WTC11 (cell line): ENCODE data around the gene GDPD4. TPM values are rescaled to one million over a fixed set of nuclear protein-coding genes. Genes with fewer than 3 reads are reported as not detected.

Experiments
- ATAC-seq: fragments of 200-7000 bp; cut with Tn5 transposase; 2 replicates; pipeline ENCODE4 v1.10.0; 2021; ENCODE audit warnings: mild to moderate bottlenecking, moderate library complexity
- CTCF ChIA-PET: fragments of 300-600 bp; sonication (Branson Sonifier 250); formaldehyde crosslinking; loops from one replicate; lab custom pipeline; 2021; ENCODE audit warnings: antibody characterized with exemption; lab: Charles Lee
- POLR2A ChIA-PET: fragments of 350-600 bp; sonication (Branson Sonifier 250); formaldehyde crosslinking; loops from one replicate; lab custom pipeline; 2021; ENCODE audit warnings: antibody characterized with exemption; lab: Charles Lee
- DNase-seq: peaks from one replicate; pipeline ENCODE4 v3.0.0; 2021; ENCODE audit warnings: low spot score
- H3K27ac Mint-ChIP-seq: 2 replicates; pipeline ENCODE4 v1.8.0; 2021; ENCODE audit warnings: mixed read lengths
- H3K27me3 Mint-ChIP-seq: 2 replicates; pipeline ENCODE4 v1.8.0; 2021; ENCODE audit warnings: low read depth, mild to moderate bottlenecking, moderate library complexity, mixed read lengths
- H3K36me3 Mint-ChIP-seq: 2 replicates; pipeline ENCODE4 v1.8.0; 2021; ENCODE audit warnings: mixed read lengths
- H3K4me1 Mint-ChIP-seq: 2 replicates; pipeline ENCODE4 v1.8.0; 2022; ENCODE audit warnings: mixed read lengths
- H3K4me3 Mint-ChIP-seq: 2 replicates; pipeline ENCODE4 v1.8.0; 2021; ENCODE audit warnings: mild to moderate bottlenecking, moderate library complexity, mixed read lengths
- H3K9me3 Mint-ChIP-seq: 2 replicates; pipeline ENCODE4 v1.8.0; 2021; ENCODE audit warnings: mixed read lengths
- FOXP1 ChIP-seq: sonication (generic); formaldehyde crosslinking; IDR thresholded peaks from 2 replicates; pipeline ENCODE4 v1.8.0; 2022; ENCODE audit warnings: missing genetic modification reagents, mild to moderate bottlenecking, moderate library complexity, borderline replicate concordance
- GRHL2 ChIP-seq: fragments of 250-450 bp; sonication (Bioruptor Pico); IDR thresholded peaks from 2 replicates; pipeline ENCODE4 v1.8.0; 2022; ENCODE audit warnings: mild to moderate bottlenecking, moderate library complexity; ENCODE audit not compliant: insufficient replicate concordance, severe bottlenecking
- HMGA2 ChIP-seq: fragments of 250-450 bp; sonication (Bioruptor Pico); IDR thresholded peaks from 2 replicates; pipeline ENCODE4 v1.4.0; 2021; ENCODE audit warnings: mild to moderate bottlenecking, moderate library complexity
- MYBL2 ChIP-seq: sonication (generic); formaldehyde crosslinking; IDR thresholded peaks from 2 replicates; pipeline ENCODE4 v1.8.1; 2023; ENCODE audit warnings: mild to moderate bottlenecking, moderate library complexity, missing genetic modification reagents
- RORB ChIP-seq: fragments of 250-450 bp; sonication (Bioruptor Pico); IDR thresholded peaks from 2 replicates; pipeline ENCODE4 v1.9.0; 2021; ENCODE audit warnings: mild to moderate bottlenecking
- SMAD3 ChIP-seq: sonication (generic); formaldehyde crosslinking; IDR thresholded peaks from 2 replicates; pipeline ENCODE4 v1.8.0; 2022; ENCODE audit warnings: missing genetic modification reagents, mild to moderate bottlenecking, borderline replicate concordance
- SMAD4 ChIP-seq: sonication (generic); formaldehyde crosslinking; IDR thresholded peaks from 2 replicates; pipeline ENCODE4 v1.8.0; 2022; ENCODE audit warnings: mild to moderate bottlenecking, missing genetic modification reagents
- ZNF138 ChIP-seq: sonication (generic); formaldehyde crosslinking; conservative IDR thresholded peaks from 2 replicates; pipeline ENCODE4 v1.8.1; 2022; ENCODE audit warnings: mild to moderate bottlenecking, moderate library complexity, missing genetic modification reagents
- ZNF219 ChIP-seq: sonication (generic); formaldehyde crosslinking; IDR thresholded peaks from 2 replicates; pipeline ENCODE4 v1.8.0; 2023; ENCODE audit warnings: missing genetic modification reagents, mild to moderate bottlenecking, borderline replicate concordance
- ZNF232 ChIP-seq: sonication (generic); formaldehyde crosslinking; IDR thresholded peaks from 2 replicates; pipeline ENCODE4 v1.8.0; 2022; ENCODE audit warnings: mild to moderate bottlenecking, missing genetic modification reagents
- ZNF263 ChIP-seq: sonication (generic); formaldehyde crosslinking; IDR thresholded peaks from 2 replicates; pipeline ENCODE4 v1.8.1; 2022; ENCODE audit warnings: low read depth, mild to moderate bottlenecking, moderate library complexity, missing genetic modification reagents
- ZNF671 ChIP-seq: fragments of 250-450 bp; sonication (Bioruptor Pico); IDR thresholded peaks from 2 replicates; pipeline ENCODE4 v1.8.0; 2021; ENCODE audit warnings: mild to moderate bottlenecking
- total RNA-seq: library from RNA; stranded (reverse); gene quantifications from 3 replicates; pipeline ENCODE4 v1.2.3, GENCODE V29; 2021
- TF ChIP-seq, protein P1 (sequence below): fragments of 250-450 bp; sonication (Bioruptor Pico); IDR thresholded peaks from 2 replicates; pipeline ENCODE4 v1.9.0; 2021; ENCODE audit warnings: moderate library complexity, mild to moderate bottlenecking, inconsistent platforms, borderline replicate concordance
- TF ChIP-seq, protein P2 (sequence below): fragments of 250-450 bp; sonication (Bioruptor Pico); IDR thresholded peaks from 2 replicates; pipeline ENCODE4 v2.1.2; 2022; ENCODE audit warnings: mild to moderate bottlenecking, moderate library complexity
- TF ChIP-seq, protein P3 (sequence below): sonication (generic); formaldehyde crosslinking; IDR thresholded peaks from 2 replicates; pipeline ENCODE4 v1.8.0; 2023; ENCODE audit warnings: missing genetic modification reagents, mild to moderate bottlenecking, borderline replicate concordance
- TF ChIP-seq, protein P4 (sequence below): sonication (generic); formaldehyde crosslinking; IDR thresholded peaks from 2 replicates; pipeline ENCODE4 v1.8.1; 2023; ENCODE audit warnings: mild to moderate bottlenecking, missing genetic modification reagents, borderline replicate concordance
- TF ChIP-seq, protein P5 (sequence below): fragments of 250-450 bp; sonication (Bioruptor Pico); IDR thresholded peaks from 2 replicates; pipeline ENCODE4 v1.8.0; 2021; ENCODE audit warnings: mild to moderate bottlenecking
- TF ChIP-seq, protein P6 (sequence below): sonication (generic); formaldehyde crosslinking; IDR thresholded peaks from 2 replicates; pipeline ENCODE4 v1.8.0; 2022; ENCODE audit warnings: mild to moderate bottlenecking, missing genetic modification reagents
- TF ChIP-seq, protein P7 (sequence below): fragments of 250-450 bp; sonication (Bioruptor Pico); conservative IDR thresholded peaks from 2 replicates; pipeline ENCODE4 v1.9.0; 2021; ENCODE audit warnings: mild to moderate bottlenecking
- TF ChIP-seq, protein P8 (sequence below): sonication (generic); formaldehyde crosslinking; IDR thresholded peaks from 2 replicates; pipeline ENCODE4 v1.8.1; 2022; ENCODE audit warnings: mild to moderate bottlenecking, moderate library complexity, missing genetic modification reagents

GDPD4 gene
- total RNA-seq, 1 experiment from 2014 or later: not detected

DNA sequence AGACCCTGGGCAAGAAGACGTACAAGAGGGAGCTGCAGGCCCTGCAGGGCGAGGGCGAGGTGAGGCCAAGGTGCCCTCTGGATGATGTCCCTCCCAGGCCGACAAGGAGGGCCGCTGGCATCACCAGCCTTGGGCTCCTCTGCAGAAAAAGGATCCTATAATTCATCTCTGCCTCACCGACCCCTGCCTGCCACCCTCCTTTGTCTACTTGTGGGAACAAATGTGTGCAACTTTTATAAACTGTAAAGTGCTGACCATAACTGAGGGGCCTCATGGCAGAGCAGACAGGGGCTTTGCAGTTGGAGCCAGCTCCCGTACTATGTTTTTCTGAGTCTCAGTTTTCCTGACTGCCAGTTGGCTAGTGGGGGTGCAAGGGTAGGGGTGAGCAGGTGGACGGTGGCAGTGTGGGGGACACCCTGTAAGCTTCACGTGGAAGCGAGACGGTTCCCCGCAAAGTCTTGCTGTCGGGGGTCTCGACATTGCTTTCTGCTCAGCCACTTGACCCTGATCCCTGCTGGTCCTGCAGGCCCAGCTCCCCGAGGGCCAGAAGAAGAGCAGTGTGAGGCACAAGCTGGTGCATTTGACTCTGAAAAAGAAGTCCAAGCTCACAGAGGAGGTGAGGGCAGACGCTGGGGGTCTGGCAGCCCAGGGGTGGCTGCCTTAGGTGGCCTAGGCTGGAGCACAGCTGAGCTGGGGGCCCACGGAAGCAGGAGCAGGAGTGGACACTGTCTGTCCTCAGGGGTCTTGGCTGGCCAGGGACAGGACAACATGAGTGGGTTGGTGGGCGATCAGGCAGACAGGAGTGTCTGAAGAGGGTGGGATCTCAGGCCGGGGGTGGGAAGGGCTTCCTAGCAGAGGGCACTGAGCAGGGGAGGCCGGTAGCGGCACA lies 118.7 kb downstream of the GDPD4 start:
- CTCF ChIA-PET: interaction anchor here (2.1 to 4.6 kb wide), 2 partner anchors 56 to 92 kb away, joined by 8 to 25 read pairs; partner anchors contain the start of gene MYO7A
- no peak for DNase-seq
- H3K4me3 Mint-ChIP-seq: no peak overlapping the region
- peaks cover 4% of the 10 kb centered on the region for H3K9me3 Mint-ChIP-seq
- H3K27ac Mint-ChIP-seq: peak overlapping the region; percentile 21; the same call in 1 of the 2 replicates
- H3K4me1 Mint-ChIP-seq: peaks cover 3% of the 10 kb centered on the region
- H3K27me3 Mint-ChIP-seq: no peaks in the 10 kb centered on the region
- H3K36me3 Mint-ChIP-seq: no peaks in the 10 kb centered on the region; the same call in 1 of the 2 replicates
- TF ChIP-seq HMGA2 (CRISPR knock-in tag) (no peak), ZNF232 (CRISPR knock-in tag) (no peak), ZNF263 (CRISPR knock-in tag) (no peak), SMAD4 (no peak), ZNF671 (CRISPR knock-in tag) (no peak), GRHL2 (CRISPR knock-in tag) (no peak), RORB (CRISPR knock-in tag) (no peak), FOXP1 (CRISPR knock-in tag) (no peak), MYBL2 (CRISPR knock-in tag) (no peak), ZNF219 (CRISPR knock-in tag) (no peak), ZNF138 (CRISPR knock-in tag) (no peak), SMAD3 (CRISPR knock-in tag) (no peak)
- TF ChIP-seq, protein P1, sequence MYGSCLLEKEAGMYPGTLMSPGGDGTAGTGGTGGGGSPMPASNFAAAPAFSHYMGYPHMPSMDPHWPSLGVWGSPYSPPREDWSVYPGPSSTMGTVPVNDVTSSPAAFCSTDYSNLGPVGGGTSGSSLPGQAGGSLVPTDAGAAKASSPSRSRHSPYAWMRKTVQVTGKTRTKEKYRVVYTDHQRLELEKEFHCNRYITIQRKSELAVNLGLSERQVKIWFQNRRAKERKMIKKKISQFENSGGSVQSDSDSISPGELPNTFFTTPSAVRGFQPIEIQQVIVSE (CRISPR knock-in tag): no peak
- TF ChIP-seq, protein P2, sequence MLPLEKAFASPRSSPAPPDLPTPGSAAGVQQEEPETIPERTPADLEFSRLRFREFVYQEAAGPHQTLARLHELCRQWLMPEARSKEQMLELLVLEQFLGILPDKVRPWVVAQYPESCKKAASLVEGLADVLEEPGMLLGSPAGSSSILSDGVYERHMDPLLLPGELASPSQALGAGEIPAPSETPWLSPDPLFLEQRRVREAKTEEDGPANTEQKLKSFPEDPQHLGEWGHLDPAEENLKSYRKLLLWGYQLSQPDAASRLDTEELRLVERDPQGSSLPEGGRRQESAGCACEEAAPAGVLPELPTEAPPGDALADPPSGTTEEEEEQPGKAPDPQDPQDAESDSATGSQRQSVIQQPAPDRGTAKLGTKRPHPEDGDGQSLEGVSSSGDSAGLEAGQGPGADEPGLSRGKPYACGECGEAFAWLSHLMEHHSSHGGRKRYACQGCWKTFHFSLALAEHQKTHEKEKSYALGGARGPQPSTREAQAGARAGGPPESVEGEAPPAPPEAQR: no peak
- TF ChIP-seq, protein P3, sequence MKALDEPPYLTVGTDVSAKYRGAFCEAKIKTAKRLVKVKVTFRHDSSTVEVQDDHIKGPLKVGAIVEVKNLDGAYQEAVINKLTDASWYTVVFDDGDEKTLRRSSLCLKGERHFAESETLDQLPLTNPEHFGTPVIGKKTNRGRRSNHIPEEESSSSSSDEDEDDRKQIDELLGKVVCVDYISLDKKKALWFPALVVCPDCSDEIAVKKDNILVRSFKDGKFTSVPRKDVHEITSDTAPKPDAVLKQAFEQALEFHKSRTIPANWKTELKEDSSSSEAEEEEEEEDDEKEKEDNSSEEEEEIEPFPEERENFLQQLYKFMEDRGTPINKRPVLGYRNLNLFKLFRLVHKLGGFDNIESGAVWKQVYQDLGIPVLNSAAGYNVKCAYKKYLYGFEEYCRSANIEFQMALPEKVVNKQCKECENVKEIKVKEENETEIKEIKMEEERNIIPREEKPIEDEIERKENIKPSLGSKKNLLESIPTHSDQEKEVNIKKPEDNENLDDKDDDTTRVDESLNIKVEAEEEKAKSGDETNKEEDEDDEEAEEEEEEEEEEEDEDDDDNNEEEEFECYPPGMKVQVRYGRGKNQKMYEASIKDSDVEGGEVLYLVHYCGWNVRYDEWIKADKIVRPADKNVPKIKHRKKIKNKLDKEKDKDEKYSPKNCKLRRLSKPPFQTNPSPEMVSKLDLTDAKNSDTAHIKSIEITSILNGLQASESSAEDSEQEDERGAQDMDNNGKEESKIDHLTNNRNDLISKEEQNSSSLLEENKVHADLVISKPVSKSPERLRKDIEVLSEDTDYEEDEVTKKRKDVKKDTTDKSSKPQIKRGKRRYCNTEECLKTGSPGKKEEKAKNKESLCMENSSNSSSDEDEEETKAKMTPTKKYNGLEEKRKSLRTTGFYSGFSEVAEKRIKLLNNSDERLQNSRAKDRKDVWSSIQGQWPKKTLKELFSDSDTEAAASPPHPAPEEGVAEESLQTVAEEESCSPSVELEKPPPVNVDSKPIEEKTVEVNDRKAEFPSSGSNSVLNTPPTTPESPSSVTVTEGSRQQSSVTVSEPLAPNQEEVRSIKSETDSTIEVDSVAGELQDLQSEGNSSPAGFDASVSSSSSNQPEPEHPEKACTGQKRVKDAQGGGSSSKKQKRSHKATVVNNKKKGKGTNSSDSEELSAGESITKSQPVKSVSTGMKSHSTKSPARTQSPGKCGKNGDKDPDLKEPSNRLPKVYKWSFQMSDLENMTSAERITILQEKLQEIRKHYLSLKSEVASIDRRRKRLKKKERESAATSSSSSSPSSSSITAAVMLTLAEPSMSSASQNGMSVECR (CRISPR knock-in tag): no peak
- TF ChIP-seq, protein P4, sequence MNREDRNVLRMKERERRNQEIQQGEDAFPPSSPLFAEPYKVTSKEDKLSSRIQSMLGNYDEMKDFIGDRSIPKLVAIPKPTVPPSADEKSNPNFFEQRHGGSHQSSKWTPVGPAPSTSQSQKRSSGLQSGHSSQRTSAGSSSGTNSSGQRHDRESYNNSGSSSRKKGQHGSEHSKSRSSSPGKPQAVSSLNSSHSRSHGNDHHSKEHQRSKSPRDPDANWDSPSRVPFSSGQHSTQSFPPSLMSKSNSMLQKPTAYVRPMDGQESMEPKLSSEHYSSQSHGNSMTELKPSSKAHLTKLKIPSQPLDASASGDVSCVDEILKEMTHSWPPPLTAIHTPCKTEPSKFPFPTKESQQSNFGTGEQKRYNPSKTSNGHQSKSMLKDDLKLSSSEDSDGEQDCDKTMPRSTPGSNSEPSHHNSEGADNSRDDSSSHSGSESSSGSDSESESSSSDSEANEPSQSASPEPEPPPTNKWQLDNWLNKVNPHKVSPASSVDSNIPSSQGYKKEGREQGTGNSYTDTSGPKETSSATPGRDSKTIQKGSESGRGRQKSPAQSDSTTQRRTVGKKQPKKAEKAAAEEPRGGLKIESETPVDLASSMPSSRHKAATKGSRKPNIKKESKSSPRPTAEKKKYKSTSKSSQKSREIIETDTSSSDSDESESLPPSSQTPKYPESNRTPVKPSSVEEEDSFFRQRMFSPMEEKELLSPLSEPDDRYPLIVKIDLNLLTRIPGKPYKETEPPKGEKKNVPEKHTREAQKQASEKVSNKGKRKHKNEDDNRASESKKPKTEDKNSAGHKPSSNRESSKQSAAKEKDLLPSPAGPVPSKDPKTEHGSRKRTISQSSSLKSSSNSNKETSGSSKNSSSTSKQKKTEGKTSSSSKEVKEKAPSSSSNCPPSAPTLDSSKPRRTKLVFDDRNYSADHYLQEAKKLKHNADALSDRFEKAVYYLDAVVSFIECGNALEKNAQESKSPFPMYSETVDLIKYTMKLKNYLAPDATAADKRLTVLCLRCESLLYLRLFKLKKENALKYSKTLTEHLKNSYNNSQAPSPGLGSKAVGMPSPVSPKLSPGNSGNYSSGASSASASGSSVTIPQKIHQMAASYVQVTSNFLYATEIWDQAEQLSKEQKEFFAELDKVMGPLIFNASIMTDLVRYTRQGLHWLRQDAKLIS (CRISPR knock-in tag): no peak
- TF ChIP-seq, protein P5, sequence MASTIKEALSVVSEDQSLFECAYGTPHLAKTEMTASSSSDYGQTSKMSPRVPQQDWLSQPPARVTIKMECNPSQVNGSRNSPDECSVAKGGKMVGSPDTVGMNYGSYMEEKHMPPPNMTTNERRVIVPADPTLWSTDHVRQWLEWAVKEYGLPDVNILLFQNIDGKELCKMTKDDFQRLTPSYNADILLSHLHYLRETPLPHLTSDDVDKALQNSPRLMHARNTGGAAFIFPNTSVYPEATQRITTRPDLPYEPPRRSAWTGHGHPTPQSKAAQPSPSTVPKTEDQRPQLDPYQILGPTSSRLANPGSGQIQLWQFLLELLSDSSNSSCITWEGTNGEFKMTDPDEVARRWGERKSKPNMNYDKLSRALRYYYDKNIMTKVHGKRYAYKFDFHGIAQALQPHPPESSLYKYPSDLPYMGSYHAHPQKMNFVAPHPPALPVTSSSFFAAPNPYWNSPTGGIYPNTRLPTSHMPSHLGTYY (CRISPR knock-in tag): no peak
- TF ChIP-seq, protein P6, sequence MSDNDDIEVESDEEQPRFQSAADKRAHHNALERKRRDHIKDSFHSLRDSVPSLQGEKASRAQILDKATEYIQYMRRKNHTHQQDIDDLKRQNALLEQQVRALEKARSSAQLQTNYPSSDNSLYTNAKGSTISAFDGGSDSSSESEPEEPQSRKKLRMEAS (CRISPR knock-in tag): no peak
- TF ChIP-seq, protein P7, sequence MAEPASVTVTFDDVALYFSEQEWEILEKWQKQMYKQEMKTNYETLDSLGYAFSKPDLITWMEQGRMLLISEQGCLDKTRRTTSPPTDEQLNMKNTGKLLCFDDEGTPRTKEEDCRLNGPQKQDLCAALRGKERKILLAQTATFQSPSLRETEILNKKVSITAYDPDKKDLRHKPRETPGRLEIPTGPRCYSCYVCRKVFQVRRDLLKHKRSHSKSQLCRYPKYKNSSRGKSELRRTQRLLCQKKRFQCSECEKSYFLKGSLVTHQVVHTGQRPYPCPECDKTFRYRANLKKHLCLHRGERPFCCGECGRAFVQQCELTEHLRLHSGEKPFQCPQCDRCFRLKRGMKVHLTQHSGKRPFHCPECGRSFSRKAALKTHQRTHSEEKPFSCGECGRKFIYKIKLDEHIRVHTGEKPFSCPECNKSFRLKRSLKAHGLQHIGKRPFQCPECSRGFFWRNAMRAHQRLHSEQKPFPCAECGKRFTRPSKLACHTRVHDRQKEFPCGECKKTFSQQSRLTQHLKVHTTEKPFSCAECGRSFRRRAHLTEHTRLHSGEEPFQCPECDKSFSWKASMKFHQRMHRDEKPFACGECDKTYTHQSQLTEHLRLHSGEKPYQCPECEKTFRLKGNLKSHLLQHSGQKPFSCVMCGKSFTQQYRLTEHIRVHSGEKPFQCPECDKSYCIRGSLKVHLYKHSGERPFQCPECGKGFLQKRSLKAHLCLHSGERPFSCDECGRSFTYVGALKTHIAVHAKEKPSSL (CRISPR knock-in tag): no peak
- TF ChIP-seq, protein P8, sequence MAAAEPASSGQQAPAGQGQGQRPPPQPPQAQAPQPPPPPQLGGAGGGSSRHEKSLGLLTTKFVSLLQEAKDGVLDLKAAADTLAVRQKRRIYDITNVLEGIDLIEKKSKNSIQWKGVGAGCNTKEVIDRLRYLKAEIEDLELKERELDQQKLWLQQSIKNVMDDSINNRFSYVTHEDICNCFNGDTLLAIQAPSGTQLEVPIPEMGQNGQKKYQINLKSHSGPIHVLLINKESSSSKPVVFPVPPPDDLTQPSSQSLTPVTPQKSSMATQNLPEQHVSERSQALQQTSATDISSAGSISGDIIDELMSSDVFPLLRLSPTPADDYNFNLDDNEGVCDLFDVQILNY (CRISPR knock-in tag): no peak
- TF ChIP-seq, all 79 proteins: peak for 0
- ATAC-seq: no peak
- POLR2A ChIA-PET: no interaction called here
